Omental fat pad (tissue), 4 donors: ENCODE measurements around the gene RPS2. TPM values are rescaled to one million over a fixed set of nuclear protein-coding genes. Genes with fewer than 3 reads are reported as not detected.

Source experiments
- ATAC-seq: fragments of 150-250 bp; one replicate; pipeline ENCODE4 v1.9.1; 2016; ENCODE audit warnings: mild to moderate bottlenecking, moderate library complexity; ENCODE audit not compliant: low FRiP score
- DNase-seq: peaks from one replicate; pipeline ENCODE4 v3.0.0-alpha.2; 2019; ENCODE audit warnings: low spot score
- CTCF ChIP-seq, 3 donors: fragments of 450-650 bp; IDR thresholded peaks; one replicate each; pipeline ENCODE4 v1.5.1; 2016 to 2017; ENCODE audit warnings: antibody characterized with exemption in 3 of 3, mild to moderate bottlenecking in 3 of 3, moderate library complexity in 2 of 3
- total RNA-seq, 4 donors: library from RNA; depleted of rRNA; stranded (reverse); fragments of >200 nt; gene quantifications; one replicate each; pipeline ENCODE4 v1.1.0, GENCODE V29; 2016

The RPS2 gene
- total RNA-seq, 4 donors from 2014 or later, result 1,362 to 1,656 (median 1,543) TPM

- ATAC-seq (no peak), DNase-seq (no peak)
- no peak for TF ChIP-seq CTCF (IDR thresholded peaks at IDR 0.05)
Measured at GRCh38 chr16:1990351-1991134, 25.9 kb upstream of the RPS2 start.

GRCh38 chr16:1990101-1990350 is 25.4 kb upstream of the RPS2 start:
- ATAC-seq (no peak), DNase-seq (no peak)
- no peak for TF ChIP-seq CTCF (IDR thresholded peaks at IDR 0.05)

- DNase-seq (no peak), ATAC-seq (no peak)
- TF ChIP-seq CTCF (IDR thresholded peaks at IDR 0.05), result no peak
Measured at GRCh38 chr16:1989209-1990100, 24.8 kb upstream of the RPS2 start, which contains the start of gene SYNGR3. TSS of gene SYNGR3 (plus strand) at chr16:1989970. CDS start at chr16:1990103, 133 bp downstream.

- ATAC-seq (no peak), DNase-seq (no peak)
- no peak for TF ChIP-seq CTCF (IDR thresholded peaks at IDR 0.05)
Measured at GRCh38 chr16:1987198-1987597, 22.6 kb upstream of the RPS2 start.

- DNase-seq, result no peak
- ATAC-seq, result no peak
- no peak for TF ChIP-seq CTCF (IDR thresholded peaks at IDR 0.05)
Measured at GRCh38 chr16:1985466-1986150, 21.0 kb upstream of the RPS2 start.

- no peak for TF ChIP-seq CTCF (IDR thresholded peaks at IDR 0.05)
- ATAC-seq, result no peak
- DNase-seq, result no peak
Measured at GRCh38 chr16:1984347-1985225, 20.0 kb upstream of the RPS2 start.
